Epithelial cell of alveolus of lung (primary cell): ENCODE results near the gene TSPAN4. TPM values are rescaled to one million over a fixed set of nuclear protein-coding genes. Genes with fewer than 3 reads are reported as not detected.

Experiments used
- total RNA-seq: library from RNA; depleted of rRNA; stranded (reverse); fragments of >200 nt; gene quantifications from 2 replicates; pipeline ENCODE4 v1.2.1, GENCODE V29; 2015

TSPAN4 gene, protein sequence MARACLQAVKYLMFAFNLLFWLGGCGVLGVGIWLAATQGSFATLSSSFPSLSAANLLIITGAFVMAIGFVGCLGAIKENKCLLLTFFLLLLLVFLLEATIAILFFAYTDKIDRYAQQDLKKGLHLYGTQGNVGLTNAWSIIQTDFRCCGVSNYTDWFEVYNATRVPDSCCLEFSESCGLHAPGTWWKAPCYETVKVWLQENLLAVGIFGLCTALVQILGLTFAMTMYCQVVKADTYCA
- total RNA-seq = 170 and 176 TPM in 2 replicates

DNA sequence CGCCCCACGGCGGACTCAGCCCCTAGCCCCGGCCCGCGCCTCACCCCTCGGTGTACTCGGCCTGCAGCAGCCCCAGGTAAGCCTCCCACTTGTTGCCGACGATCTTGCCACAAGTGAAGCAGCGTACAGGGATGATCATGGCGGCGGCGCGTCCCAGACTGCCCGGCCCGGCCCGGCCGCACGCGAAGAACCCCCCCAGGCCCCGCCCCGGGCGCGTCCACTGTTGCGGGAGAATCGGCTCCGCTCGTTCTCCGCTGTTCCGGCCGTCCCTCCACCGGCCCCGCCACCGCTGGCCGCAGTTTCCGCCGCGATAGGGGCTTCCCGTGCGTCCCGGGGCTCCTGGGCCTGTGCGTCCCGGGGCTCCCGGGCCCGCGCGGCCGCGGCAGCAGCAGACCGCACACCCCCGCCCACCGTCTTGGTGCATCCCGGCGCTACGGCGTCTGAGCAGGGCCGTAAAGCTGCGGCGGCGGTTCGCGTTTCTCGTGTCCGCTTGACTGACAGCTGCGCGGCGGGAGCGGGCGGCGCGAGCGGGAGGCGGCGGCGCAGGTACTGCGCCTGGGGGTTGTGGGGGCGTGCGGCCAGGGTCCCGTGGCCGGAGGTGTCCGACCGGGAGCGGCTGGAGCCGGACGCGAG lies at the start of gene TSPAN4, which contains the start of gene POLR2L:
Gene TSPAN4, plus strand, starts transcription at position 483 of the 633 bp plus-strand sequence. CDS start 7,453 bp downstream, outside the sequence.
Gene POLR2L, minus strand, starts transcription at position 160 of the 633 bp plus-strand sequence. Its CDS starts 21 bp downstream, at position 139.

DNA sequence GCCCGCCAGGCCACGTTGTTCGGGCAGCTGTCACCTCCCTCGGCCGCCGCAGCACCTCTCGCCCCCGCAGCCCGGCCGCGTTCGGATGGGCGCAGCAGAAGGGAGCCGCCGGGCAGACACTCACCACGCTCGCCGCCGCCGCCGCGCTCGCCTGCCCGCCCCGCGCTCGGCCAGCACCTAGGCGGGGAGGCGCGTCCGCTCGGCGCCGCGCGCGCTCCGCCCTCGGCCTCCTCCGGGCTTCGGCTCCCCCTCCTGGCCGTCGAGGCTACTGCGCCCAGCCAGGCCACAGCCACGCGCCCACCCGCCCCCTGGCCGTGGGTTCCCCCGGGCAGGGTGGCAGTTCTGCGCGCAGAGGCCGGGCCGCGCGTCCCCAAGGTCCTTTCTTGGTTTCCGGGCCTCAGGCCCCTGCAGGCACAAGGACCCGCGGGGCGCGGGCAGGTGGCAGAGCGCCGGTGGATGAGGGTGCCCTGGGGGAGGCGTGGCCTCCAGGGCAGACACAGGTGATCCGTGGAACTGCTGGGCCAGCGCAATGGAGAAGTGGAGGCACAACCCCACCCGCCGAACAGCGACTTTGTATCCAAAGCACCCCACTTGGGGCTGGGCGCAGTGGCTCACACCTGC lies 44.4 kb upstream of the TSPAN4 start, which contains the start of gene SLC25A22:
Gene SLC25A22, minus strand, starts transcription at position 189 of the 621 bp plus-strand sequence. CDS start 3,275 bp downstream, outside the sequence.

DNA sequence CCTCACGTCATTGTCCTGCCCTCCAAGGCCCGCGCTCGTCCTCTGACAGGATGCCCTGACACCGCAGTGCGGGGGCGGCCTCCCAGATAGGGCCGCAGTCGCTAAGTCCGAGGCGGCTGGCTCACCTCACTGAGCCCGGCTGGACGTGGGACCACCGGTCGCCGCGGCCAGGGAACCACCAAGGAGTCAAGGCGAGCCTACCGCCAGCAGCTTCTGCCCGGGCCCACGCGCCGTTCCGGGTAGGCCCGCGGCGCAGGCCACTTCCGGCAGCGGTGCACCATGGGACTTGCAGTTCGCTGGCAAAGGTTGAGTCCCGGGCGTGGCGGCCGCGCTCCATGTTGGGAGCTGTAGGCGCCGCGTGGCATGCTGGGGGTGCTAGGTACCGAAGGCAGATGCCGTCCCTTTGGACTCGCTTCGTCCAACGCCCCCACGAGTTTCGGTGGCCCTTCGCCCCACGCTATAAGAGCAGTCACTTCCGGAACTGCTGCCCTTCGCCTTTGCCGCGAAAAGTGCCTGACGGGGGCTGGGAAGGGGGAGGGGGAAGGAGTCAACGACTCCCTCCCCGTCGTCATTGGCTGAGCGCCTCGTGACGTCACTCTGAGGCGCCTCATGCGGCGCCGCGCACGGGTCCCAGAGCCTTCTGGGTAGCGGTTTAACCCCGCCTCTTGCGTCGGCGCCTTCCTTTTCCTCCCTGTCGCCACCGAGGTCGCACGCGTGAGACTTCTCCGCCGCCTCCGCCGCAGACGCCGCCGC lies 33.2 kb upstream of the TSPAN4 start, which contains the start of gene RPLP2:
Gene RPLP2, plus strand, starts transcription at position 681 of the 753 bp plus-strand sequence. CDS start 268 bp downstream, outside the sequence.

DNA sequence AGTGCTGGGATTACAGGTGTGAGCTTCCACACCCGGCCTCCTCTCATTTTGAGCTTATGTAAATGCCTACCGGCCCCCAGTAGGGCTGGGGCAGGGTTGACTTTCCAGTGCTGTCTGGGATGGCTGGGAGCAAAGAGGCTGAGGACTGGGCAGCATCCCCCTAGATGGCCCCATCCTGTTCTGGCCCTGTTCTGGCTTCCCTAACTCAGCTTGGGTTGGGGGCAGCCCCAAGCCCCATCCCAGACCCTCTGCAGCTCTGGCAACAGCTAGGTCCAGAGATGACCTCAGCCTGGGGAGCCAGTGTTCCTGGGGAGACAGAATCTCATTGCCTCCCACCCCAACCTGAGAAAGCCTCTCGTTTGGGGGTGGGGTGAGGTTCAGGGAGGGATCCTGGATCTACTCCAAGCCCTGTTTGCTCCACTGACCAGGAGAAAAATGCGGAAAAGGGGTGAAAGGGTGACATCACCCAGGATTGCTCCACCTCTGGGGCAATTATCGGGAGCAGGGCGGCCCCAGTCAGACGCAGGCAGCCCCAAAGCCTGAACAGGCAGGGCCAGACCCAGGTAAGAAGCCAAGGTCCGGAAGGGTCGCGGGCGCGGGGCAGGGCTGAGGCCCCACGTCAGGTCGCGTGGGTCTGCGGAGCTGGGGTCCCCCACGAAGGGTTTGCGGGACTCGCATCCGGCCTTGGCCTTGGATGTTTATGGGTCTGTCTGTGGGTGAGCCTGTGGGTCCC lies 24.1 kb upstream of the TSPAN4 start, which contains the start of gene PNPLA2:
Gene PNPLA2, plus strand, starts transcription at position 519 of the 733 bp plus-strand sequence. CDS start 805 bp downstream, outside the sequence.

DNA sequence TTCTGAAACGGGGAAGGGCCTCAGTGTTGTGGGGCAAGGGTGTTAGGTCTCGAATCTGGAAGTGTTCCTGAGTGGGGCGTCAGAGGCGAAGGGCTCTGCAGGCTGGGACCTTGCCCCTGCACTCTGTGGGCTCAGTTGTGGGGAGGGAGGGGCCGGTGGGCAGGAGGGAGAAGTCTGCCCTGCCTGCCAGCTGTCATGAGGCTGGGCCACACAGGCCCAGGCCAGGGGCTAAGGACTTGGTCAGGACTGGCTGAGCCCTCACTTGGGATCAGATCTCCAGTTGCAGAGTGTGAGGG lies 14.8 kb upstream of the TSPAN4 start, which contains the start of gene CRACR2B:
Gene CRACR2B, plus strand, starts transcription at position 23 of the 296 bp plus-strand sequence. CDS start 689 bp downstream, outside the sequence.

DNA sequence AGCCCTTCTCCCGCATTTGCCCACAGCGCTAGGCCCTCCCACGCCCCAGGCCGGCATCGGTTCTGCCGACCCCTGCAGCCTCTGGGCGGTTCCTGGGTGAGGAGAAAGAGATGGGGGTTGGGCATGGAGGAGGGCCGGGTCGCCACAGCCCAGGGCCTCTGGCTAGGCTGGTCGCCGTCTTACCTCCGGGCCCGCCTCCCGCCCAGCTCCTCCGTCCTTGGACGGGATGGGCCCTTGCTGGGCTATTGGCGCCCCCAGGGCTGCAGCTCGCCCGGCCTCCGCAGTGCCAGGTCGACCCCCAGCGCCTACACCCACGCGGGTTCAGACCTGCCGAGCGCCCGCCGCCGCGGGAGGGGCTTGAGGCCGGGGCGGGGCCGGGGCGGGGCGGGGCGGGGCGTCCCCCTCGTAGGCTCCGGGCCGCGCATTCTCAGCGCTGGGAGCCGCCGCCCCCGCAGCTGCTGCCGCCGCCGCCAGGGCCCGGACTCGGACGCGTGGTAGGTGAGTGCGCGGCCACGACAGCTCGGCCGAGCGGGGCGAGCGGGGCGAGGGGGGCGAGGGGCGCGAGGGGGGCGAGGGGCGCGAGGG lies 10.0 kb upstream of the TSPAN4 start, which contains the start of gene CD151:
Gene CD151, plus strand, starts transcription at position 424 of the 585 bp plus-strand sequence. CDS start 3,118 bp downstream, outside the sequence.

DNA sequence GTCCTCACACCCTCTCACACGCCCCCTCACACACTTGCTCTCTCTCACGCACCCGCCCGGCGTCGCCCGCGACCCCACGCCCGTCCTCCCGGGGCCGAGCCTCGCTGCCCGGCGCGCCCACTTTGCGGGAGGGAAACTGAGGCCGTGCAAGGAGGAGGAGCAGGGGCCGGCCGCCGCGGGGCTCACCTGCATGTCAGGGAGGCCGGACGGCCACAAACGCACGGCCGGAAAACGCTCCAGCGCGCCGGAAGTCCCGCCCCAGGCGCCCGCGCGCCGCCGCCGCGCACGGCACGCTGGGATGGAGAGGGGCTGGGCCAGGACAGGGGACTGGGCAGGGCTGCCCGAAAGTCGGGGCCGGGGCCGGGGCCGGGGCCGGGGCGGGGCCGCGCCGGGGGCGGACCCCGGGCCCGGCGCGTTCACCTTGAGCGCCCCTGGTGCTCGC lies 68.0 kb downstream of the TSPAN4 start, which contains the start of gene CHID1:
Gene CHID1, minus strand, starts transcription at position 222 of the 442 bp plus-strand sequence. CDS start 5,994 bp downstream, outside the sequence.

Other genes starting within 250 kb of the TSPAN4 start
- gene IRF7, start 226.9 kb upstream of the TSPAN4 start, total RNA-seq = 13.3 and 28.1 TPM in 2 replicates
- gene CDHR5, start 217.9 kb upstream of the TSPAN4 start, total RNA-seq = 0.26 TPM in 1 of 2 replicates, not detected in the other
- gene SCT, start 215.7 kb upstream of the TSPAN4 start, total RNA-seq = not detected in 2 replicates
- gene DRD4, start 205.6 kb upstream of the TSPAN4 start, total RNA-seq = not detected in 2 replicates
- 21.5 and 33.3 TPM in 2 replicates for gene DEAF1, start 147.6 kb upstream of the TSPAN4 start, total RNA-seq
- 12.5 and 63.3 TPM in 2 replicates for gene TMEM80, start 147.0 kb upstream of the TSPAN4 start, total RNA-seq
- gene EPS8L2, start 136.6 kb upstream of the TSPAN4 start, total RNA-seq = 17.9 and 20.8 TPM in 2 replicates
- gene TALDO1, start 95.4 kb upstream of the TSPAN4 start, total RNA-seq = 172 and 222 TPM in 2 replicates
- 15.1 and 24.4 TPM in 2 replicates for gene GATD1, start 65.4 kb upstream of the TSPAN4 start, total RNA-seq
- gene CEND1, start 52.8 kb upstream of the TSPAN4 start, total RNA-seq = 2.2 and 3.8 TPM in 2 replicates
- 9.7 and 14.5 TPM in 2 replicates for gene SLC25A22, start 44.6 kb upstream of the TSPAN4 start, total RNA-seq
- gene PIDD1, start 37.6 kb upstream of the TSPAN4 start, total RNA-seq = 13.7 and 27.5 TPM in 2 replicates
- 326 and 769 TPM in 2 replicates for gene RPLP2, start 32.9 kb upstream of the TSPAN4 start, total RNA-seq
- gene PNPLA2, start 23.9 kb upstream of the TSPAN4 start, total RNA-seq = 16.7 and 39.5 TPM in 2 replicates
- 1.2 and 1.8 TPM in 2 replicates for gene CRACR2B, start 14.9 kb upstream of the TSPAN4 start, total RNA-seq
- 224 and 544 TPM in 2 replicates for gene CD151, start 9.9 kb upstream of the TSPAN4 start, total RNA-seq
- 72.8 and 124 TPM in 2 replicates for gene POLR2L, start 323 bp upstream of the TSPAN4 start, total RNA-seq
- 131 and 209 TPM in 2 replicates for gene CHID1, start 68.0 kb downstream of the TSPAN4 start, total RNA-seq
- 40.6 and 42.7 TPM in 2 replicates for gene AP2A2, start 83.0 kb downstream of the TSPAN4 start, total RNA-seq
- not detected in 2 replicates for gene MUC6, start 193.9 kb downstream of the TSPAN4 start, total RNA-seq
- gene MUC2, start 232.0 kb downstream of the TSPAN4 start, total RNA-seq = not detected in 2 replicates